ENCODE data around the gene UHRF2. TPM values are rescaled to one million over a fixed set of nuclear protein-coding genes. Genes with fewer than 3 reads are reported as not detected.

Gene UHRF2
- total and polyA plus RNA-seq, 9 donors = 27.2 to 63.3 (median 46.3) TPM

DNA sequence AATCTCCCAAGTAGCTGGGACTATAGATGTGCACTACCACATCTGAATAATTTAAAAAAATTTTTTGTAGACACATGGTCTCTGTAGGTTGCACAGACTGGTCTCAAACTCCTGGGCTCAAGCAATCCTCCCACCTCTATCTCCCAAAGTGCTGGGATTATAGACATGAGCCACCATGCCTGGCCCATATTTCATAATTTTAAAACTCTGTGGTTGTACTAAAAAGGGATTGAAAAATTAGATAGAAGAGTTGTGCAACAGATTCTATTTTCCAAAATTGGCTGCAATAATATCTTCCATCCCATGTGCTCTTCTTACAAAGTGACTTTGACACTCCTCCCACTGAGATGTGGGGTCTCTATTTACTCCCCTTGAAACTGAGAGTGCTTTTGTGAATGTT lies 7.6 kb upstream of the UHRF2 start:
- no peak overlapping the region for H3K27ac ChIP-seq
- H3K27me3 ChIP-seq = no peaks in the 10 kb centered on the region
- no peaks in the 10 kb centered on the region for H3K9me3 ChIP-seq
- intact Hi-C loops (cut with DNase I) = no loop called here
- no peaks in the 10 kb centered on the region for H3K4me1 ChIP-seq (ENCODE audit: insufficient read depth)
- no peak for DNase-seq
- TF ChIP-seq POLR2A (IDR thresholded peaks at IDR 0.05) = no peak
- TF ChIP-seq, protein P1, sequence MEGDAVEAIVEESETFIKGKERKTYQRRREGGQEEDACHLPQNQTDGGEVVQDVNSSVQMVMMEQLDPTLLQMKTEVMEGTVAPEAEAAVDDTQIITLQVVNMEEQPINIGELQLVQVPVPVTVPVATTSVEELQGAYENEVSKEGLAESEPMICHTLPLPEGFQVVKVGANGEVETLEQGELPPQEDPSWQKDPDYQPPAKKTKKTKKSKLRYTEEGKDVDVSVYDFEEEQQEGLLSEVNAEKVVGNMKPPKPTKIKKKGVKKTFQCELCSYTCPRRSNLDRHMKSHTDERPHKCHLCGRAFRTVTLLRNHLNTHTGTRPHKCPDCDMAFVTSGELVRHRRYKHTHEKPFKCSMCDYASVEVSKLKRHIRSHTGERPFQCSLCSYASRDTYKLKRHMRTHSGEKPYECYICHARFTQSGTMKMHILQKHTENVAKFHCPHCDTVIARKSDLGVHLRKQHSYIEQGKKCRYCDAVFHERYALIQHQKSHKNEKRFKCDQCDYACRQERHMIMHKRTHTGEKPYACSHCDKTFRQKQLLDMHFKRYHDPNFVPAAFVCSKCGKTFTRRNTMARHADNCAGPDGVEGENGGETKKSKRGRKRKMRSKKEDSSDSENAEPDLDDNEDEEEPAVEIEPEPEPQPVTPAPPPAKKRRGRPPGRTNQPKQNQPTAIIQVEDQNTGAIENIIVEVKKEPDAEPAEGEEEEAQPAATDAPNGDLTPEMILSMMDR (IDR thresholded peaks at IDR 0.05) = no peak
- TF ChIP-seq EP300 (IDR thresholded peaks at IDR 0.05) = no peak
- no peak overlapping the region for H3K4me3 ChIP-seq
- H3K36me3 ChIP-seq = no peaks in the 10 kb centered on the region

DNA sequence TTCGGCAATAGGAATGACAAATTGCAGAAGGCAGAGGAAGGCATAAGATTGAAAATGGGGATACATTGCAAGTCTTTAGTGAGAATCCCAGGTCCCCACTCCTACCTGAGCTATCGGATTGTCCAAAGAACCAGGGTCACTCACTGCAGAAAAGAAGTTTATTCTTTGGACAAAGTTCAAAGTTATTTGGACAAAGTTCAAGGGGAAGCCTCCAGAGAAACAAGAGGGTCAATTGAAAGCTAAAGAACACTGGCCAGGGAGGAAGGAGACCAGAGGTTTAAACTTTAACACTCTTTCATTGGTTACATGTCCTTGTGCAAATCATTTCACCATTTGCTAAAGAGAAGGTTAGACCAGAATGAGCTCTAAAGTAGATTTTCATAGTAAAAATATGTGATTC lies 5.2 kb upstream of the UHRF2 start:
- Histone ChIP-seq H3K27ac (no peak overlapping the region), H3K4me3 (no peak overlapping the region), H3K4me1 (ENCODE audit: insufficient read depth) (peaks cover 2% of the 10 kb centered on the region), H3K36me3 (no peaks in the 10 kb centered on the region), H3K9me3 (no peaks in the 10 kb centered on the region), H3K27me3 (no peaks in the 10 kb centered on the region)
- WGBS, 3 donors = 74 to 83% (median 80%) methylated on average over 2 of the region's 2 CpGs
- no peak for DNase-seq
- intact Hi-C loops (cut with DNase I) = no loop called here
- TF ChIP-seq POLR2A (IDR thresholded peaks at IDR 0.05) (no peak), EP300 (IDR thresholded peaks at IDR 0.05) (no peak)
- TF ChIP-seq, protein P1 (IDR thresholded peaks at IDR 0.05) = no peak

DNA sequence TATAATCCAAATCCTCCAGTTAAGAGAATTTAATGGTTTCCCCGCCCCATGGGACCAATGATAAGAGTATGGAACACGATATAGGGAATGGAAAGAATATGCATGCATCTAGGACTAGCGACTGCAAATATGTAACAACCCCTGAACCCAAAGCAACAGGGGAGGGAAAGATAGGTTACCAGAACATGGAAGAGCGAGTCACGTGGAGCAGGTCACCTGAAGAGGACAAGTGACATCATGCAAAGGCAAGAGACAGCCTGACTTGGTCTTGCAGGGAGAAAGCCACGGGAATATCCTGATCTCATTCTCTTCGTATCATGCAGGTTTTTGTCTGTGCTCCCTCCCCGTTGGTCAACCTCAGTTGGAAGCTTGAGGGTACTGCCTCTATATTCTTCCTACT lies 4.7 kb upstream of the UHRF2 start:
- Histone ChIP-seq H3K36me3 (no peaks in the 10 kb centered on the region), H3K4me3 (no peak overlapping the region), H3K27ac (no peak overlapping the region), H3K27me3 (no peaks in the 10 kb centered on the region), H3K9me3 (no peaks in the 10 kb centered on the region), H3K4me1 (ENCODE audit: insufficient read depth) (peaks cover 2% of the 10 kb centered on the region)
- DNase-seq = no peak
- intact Hi-C loops (cut with DNase I) = no loop called here
- TF ChIP-seq POLR2A (IDR thresholded peaks at IDR 0.05) (no peak), EP300 (IDR thresholded peaks at IDR 0.05) (no peak)
- TF ChIP-seq, protein P1 (IDR thresholded peaks at IDR 0.05) = no peak
- WGBS, 3 donors = 88% methylated on average over 8 of the region's 8 CpGs

DNA sequence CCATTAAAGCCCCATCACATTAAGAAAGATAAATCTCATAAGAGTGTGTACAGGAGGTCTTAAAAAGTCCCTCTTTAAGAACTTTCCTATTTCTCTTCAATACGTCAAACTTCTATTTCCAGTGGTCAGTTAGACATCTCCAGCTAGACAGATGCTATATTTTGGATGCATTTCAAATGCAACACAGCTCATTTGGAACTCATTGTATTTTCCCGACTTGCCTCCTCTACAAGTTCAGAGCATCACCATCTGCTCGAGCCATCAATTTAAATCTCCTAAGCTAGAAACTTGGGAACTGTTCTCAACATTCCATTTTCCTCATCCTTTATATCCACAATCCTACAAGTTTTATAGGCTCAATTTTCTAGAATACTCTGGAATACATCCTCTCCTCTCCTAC lies 3.2 kb upstream of the UHRF2 start:
- Histone ChIP-seq H3K27ac (no peak overlapping the region), H3K9me3 (no peaks in the 10 kb centered on the region), H3K36me3 (no peaks in the 10 kb centered on the region), H3K27me3 (no peaks in the 10 kb centered on the region), H3K4me3 (no peak overlapping the region), H3K4me1 (ENCODE audit: insufficient read depth) (peaks cover 2% of the 10 kb centered on the region)
- 67 to 69% (median 69%) methylated on average over 3 of the region's 3 CpGs for WGBS, 3 donors
- intact Hi-C loops (cut with DNase I) = loop anchor here (5.0 to 10.0 kb wide), 4 partner anchors 265 to 403 kb away; partner anchors contain the start of gene KDM4C (in 1 of the 4)
- no peak for DNase-seq
- TF ChIP-seq, protein P1 (IDR thresholded peaks at IDR 0.05) = no peak
- TF ChIP-seq EP300 (IDR thresholded peaks at IDR 0.05) (no peak), POLR2A (IDR thresholded peaks at IDR 0.05) (no peak)

All from ovary (tissue), 9 donors.